A549 (cell line): ENCODE results near the gene ZNF521. TPM values are rescaled to one million over a fixed set of nuclear protein-coding genes. Genes with fewer than 3 reads are reported as not detected.

Experiments used
- ATAC-seq, 2 experiments: fragments of 200-7000 bp in 1 of 2; fragments of >200 bp in 1 of 2; cut with Nextera tagmentation in 1 of 2; cut with Tn5 transposase in 1 of 2; 3 replicates each; pipeline versions ENCODE4 v1.8.0 to v1.9.1; 2018 to 2020; ENCODE audit warnings: mild to moderate bottlenecking in 1 of 2, moderate library complexity in 1 of 2
- CTCF ChIA-PET: fragments of 300-600 bp; sonication (Branson Sonifier 250); formaldehyde crosslinking; extraction: SDS; loops from one replicate; lab custom pipeline; 2021; ENCODE audit warnings: antibody characterized with exemption, inconsistent platforms; lab: Yijun Ruan, JAX
- POLR2A ChIA-PET: fragments of 350-600 bp; formaldehyde crosslinking; extraction: SDS; loops from one replicate; lab custom pipeline; 2021; ENCODE audit warnings: antibody characterized with exemption, inconsistent platforms; lab: Yijun Ruan, JAX
- DNase-seq, 2 experiments: peaks; one replicate each; pipeline versions ENCODE4 v3.0.0 to v3.0.0-alpha.2; 2011 to 2016; ENCODE audit warnings: low read depth in 1 of 2, low spot score in 1 of 2
- FAIRE-seq: peaks from 2 replicates; lab custom pipeline; 2011; peaks lifted over from hg19 to GRCh38; lab: Jason Lieb, UNC
- H3K27ac ChIP-seq, 2 experiments: fragments of >200 bp; sonication (Bioruptor Twin); formaldehyde crosslinking; 3 replicates each; pipeline ENCODE4 v1.5.1; 2016 to 2017
- H3K4me1 ChIP-seq: fragments of >200 bp; sonication (Bioruptor Twin); formaldehyde crosslinking; 3 replicates; pipeline ENCODE4 v1.6.1; 2016
- H3K4me2 ChIP-seq: fragments of >200 bp; sonication (Bioruptor Twin); formaldehyde crosslinking; 3 replicates; pipeline ENCODE4 v1.6.1; 2016
- H3K4me3 ChIP-seq: fragments of >200 bp; sonication (Bioruptor Twin); formaldehyde crosslinking; 3 replicates; pipeline ENCODE4 v1.5.1; 2016
- H3K9me3 ChIP-seq: fragments of >200 bp; sonication (Bioruptor Twin); formaldehyde crosslinking; 3 replicates; pipeline ENCODE4 v1.6.1; 2016
- BCL3 ChIP-seq: fragments of >200 bp; sonication (Bioruptor Twin); formaldehyde crosslinking; IDR thresholded peaks from 3 replicates; pipeline ENCODE4 v1.6.1; 2016
- BHLHE40 ChIP-seq: IDR thresholded peaks from 2 replicates; pipeline ENCODE4 v1.6.1; 2012; ENCODE audit warnings: low read depth, low read length, inconsistent platforms
- CHD4 ChIP-seq: fragments of 200-600 bp; sonication (generic); IDR thresholded peaks from 2 replicates; pipeline ENCODE4 v1.6.1; 2016; ENCODE audit warnings: antibody characterized with exemption, mild to moderate bottlenecking, borderline replicate concordance
- ELK1 ChIP-seq: fragments of 150-350 bp; IDR thresholded peaks from 2 replicates; pipeline ENCODE4 v1.6.1; 2014; ENCODE audit warnings: low read depth, mild to moderate bottlenecking, low read length
- ESRRA ChIP-seq: fragments of 150-350 bp; IDR thresholded peaks from 2 replicates; pipeline ENCODE4 v1.6.1; 2014; ENCODE audit warnings: mild to moderate bottlenecking, low read length, borderline replicate concordance
- FOSB ChIP-seq: fragments of 250-450 bp; sonication (Bioruptor Pico); IDR thresholded peaks from 2 replicates; pipeline ENCODE4 v1.5.0; 2020; ENCODE audit warnings: mild to moderate bottlenecking, moderate library complexity
- FOXS1 ChIP-seq: fragments of 250-450 bp; sonication (Bioruptor Pico); IDR thresholded peaks from 2 replicates; pipeline ENCODE4 v1.5.0; 2020; ENCODE audit warnings: mild to moderate bottlenecking, moderate library complexity
- GATA3 ChIP-seq: IDR thresholded peaks from 2 replicates; pipeline ENCODE4 v1.6.1; 2012; ENCODE audit warnings: borderline replicate concordance
- HDAC2 ChIP-seq: fragments of 200-600 bp; sonication (generic); IDR thresholded peaks from 2 replicates; pipeline ENCODE4 v1.6.1; 2016
- HMGXB4 ChIP-seq: fragments of 250-450 bp; sonication (Bioruptor Pico); IDR thresholded peaks from 2 replicates; pipeline ENCODE4 v1.5.0; 2021; ENCODE audit warnings: mild to moderate bottlenecking, moderate library complexity, borderline replicate concordance
- HOXA7 ChIP-seq: fragments of 250-450 bp; sonication (Bioruptor Pico); IDR thresholded peaks from 2 replicates; pipeline ENCODE4 v1.5.0; 2020; ENCODE audit warnings: mild to moderate bottlenecking, moderate library complexity
- HOXB5 ChIP-seq: fragments of 250-450 bp; sonication (Bioruptor Pico); IDR thresholded peaks from 2 replicates; pipeline ENCODE4 v1.5.0; 2020; ENCODE audit warnings: mild to moderate bottlenecking, moderate library complexity
- JUNB ChIP-seq: fragments of >200 bp; sonication (Bioruptor Twin); formaldehyde crosslinking; IDR thresholded peaks from 2 replicates; pipeline ENCODE4 v1.6.1; 2016
- KDM1A ChIP-seq: fragments of 200-600 bp; sonication (generic); IDR thresholded peaks from 2 replicates; pipeline ENCODE4 v1.6.1; 2016; ENCODE audit warnings: low read depth, mild to moderate bottlenecking
- KDM5A ChIP-seq: fragments of 200-600 bp; sonication (generic); IDR thresholded peaks from 2 replicates; pipeline ENCODE4 v1.6.1; 2016; ENCODE audit warnings: antibody characterized with exemption, mild to moderate bottlenecking
- NR3C1 ChIP-seq: fragments of >200 bp; sonication (Bioruptor Twin); formaldehyde crosslinking; IDR thresholded peaks from 3 replicates; pipeline ENCODE4 v1.6.1; 2017
- RCOR1 ChIP-seq: fragments of 150-350 bp; IDR thresholded peaks from 2 replicates; pipeline ENCODE4 v1.6.1; 2014; ENCODE audit warnings: antibody characterized with exemption, low read length, low read depth
- RFX5 ChIP-seq: fragments of 450-650 bp; IDR thresholded peaks from 2 replicates; pipeline ENCODE4 v1.7.1; 2014; ENCODE audit warnings: antibody characterized with exemption, mild to moderate bottlenecking, moderate library complexity
- SMC3 ChIP-seq: fragments of >200 bp; sonication (Bioruptor Twin); formaldehyde crosslinking; IDR thresholded peaks from 3 replicates; pipeline ENCODE4 v1.6.1; 2018; ENCODE audit warnings: inconsistent platforms
- SREBF2 ChIP-seq: fragments of 450-650 bp; IDR thresholded peaks from 2 replicates; pipeline ENCODE4 v1.6.1; 2014; ENCODE audit warnings: mild to moderate bottlenecking, moderate library complexity
- ZC3H11A ChIP-seq: fragments of 450-650 bp; IDR thresholded peaks from 2 replicates; pipeline ENCODE4 v1.6.1; 2014; ENCODE audit warnings: antibody characterized with exemption, mild to moderate bottlenecking
- ZFP36 ChIP-seq: fragments of 450-650 bp; IDR thresholded peaks from 2 replicates; pipeline ENCODE4 v1.6.1; 2014; ENCODE audit warnings: borderline replicate concordance; ENCODE audit not compliant: partially characterized antibody
- WGBS: methylation state at CpG from one replicate; pipeline ENCODE4 v1.1.6; 2017; ENCODE audit errors: missing lambda C conversion rate; 5-methylcytosine and 5-hydroxymethylcytosine counted together
- polyA plus RNA-seq, 4 experiments: library from polyadenylated mRNA; depleted of rRNA in 3 of 4; stranded (reverse); fragments of >200 nt; fragmentation: RNase III in 1 of 4; extraction: RNeasy Plus Mini Kit Qiagen cat#74134 plus additional on column Dnase treatment in 1 of 4; gene quantifications; 2 replicates in 3 of 4; 3 replicates in 1 of 4; pipeline ENCODE4 v1.2.3, GENCODE V29; 2011 to 2017
- TF ChIP-seq, protein P1 (sequence below): fragments of >200 bp; sonication (Bioruptor Twin); formaldehyde crosslinking; IDR thresholded peaks from 2 replicates; pipeline ENCODE4 v1.6.1; 2016
- TF ChIP-seq, protein P2 (sequence below): fragments of 250-450 bp; sonication (Bioruptor Pico); IDR thresholded peaks from 2 replicates; pipeline ENCODE4 v1.5.0; 2020; ENCODE audit warnings: low read depth, mild to moderate bottlenecking, moderate library complexity
- TF ChIP-seq, protein P3 (sequence below): IDR thresholded peaks from 2 replicates; pipeline ENCODE4 v1.6.1; 2012
- TF ChIP-seq, protein P4 (sequence below): fragments of 450-650 bp; IDR thresholded peaks from 2 replicates; pipeline ENCODE4 v1.6.1; 2014; ENCODE audit warnings: antibody characterized with exemption

Gene ZNF521
- polyA plus RNA-seq, 2 of the 4 experiments (the other 2 are of a cell fraction) = not detected

GRCh38 chr18:25171334-25171733 is 180.6 kb downstream of the ZNF521 start:
- no peaks in the 10 kb centered on the region for H3K9me3 ChIP-seq
- H3K4me2 ChIP-seq = no peak overlapping the region
- WGBS = 13% methylated on average over 3 of the region's 3 CpGs
- no peak overlapping the region for H3K4me3 ChIP-seq
- POLR2A ChIA-PET = no interaction called here
- DNase-seq = no peak
- ATAC-seq = no peak
- H3K4me1 ChIP-seq = no peaks in the 10 kb centered on the region
- no peak overlapping the region for H3K27ac ChIP-seq
- CTCF ChIA-PET = no interaction called here
- FAIRE-seq = no peak
- no peak for TF ChIP-seq FOSB
- TF ChIP-seq, protein P1, sequence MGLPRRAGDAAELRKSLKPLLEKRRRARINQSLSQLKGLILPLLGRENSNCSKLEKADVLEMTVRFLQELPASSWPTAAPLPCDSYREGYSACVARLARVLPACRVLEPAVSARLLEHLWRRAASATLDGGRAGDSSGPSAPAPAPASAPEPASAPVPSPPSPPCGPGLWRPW = no peak
- TF ChIP-seq, protein P2, sequence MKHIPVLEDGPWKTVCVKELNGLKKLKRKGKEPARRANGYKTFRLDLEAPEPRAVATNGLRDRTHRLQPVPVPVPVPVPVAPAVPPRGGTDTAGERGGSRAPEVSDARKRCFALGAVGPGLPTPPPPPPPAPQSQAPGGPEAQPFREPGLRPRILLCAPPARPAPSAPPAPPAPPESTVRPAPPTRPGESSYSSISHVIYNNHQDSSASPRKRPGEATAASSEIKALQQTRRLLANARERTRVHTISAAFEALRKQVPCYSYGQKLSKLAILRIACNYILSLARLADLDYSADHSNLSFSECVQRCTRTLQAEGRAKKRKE (CRISPR knock-in tag) = no peak
- TF ChIP-seq HMGXB4 = no peak
- no peak for TF ChIP-seq JUNB
- no peak for TF ChIP-seq CHD4
- no peak for TF ChIP-seq RFX5
- no peak for TF ChIP-seq SMC3
- no peak for TF ChIP-seq ZC3H11A
- TF ChIP-seq HOXB5 (CRISPR knock-in tag) = no peak
- TF ChIP-seq RCOR1 = no peak
- no peak for TF ChIP-seq KDM1A
- TF ChIP-seq, protein P3, sequence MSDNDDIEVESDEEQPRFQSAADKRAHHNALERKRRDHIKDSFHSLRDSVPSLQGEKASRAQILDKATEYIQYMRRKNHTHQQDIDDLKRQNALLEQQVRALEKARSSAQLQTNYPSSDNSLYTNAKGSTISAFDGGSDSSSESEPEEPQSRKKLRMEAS = no peak
- TF ChIP-seq HDAC2 = no peak
- TF ChIP-seq KDM5A = no peak
- no peak for TF ChIP-seq FOXS1 (CRISPR knock-in tag)
- no peak for TF ChIP-seq ELK1
- no peak for TF ChIP-seq SREBF2
- TF ChIP-seq BCL3 = no peak
- no peak for TF ChIP-seq BHLHE40

- 57% methylated on average over 4 of the region's 4 CpGs for WGBS
- FAIRE-seq (no peak), ATAC-seq (no peak), DNase-seq (no peak)
- CTCF ChIA-PET = no interaction called here
- H3K4me1 ChIP-seq = no peaks in the 10 kb centered on the region
- no peak overlapping the region for H3K4me2 ChIP-seq
- no peak overlapping the region for H3K27ac ChIP-seq
- H3K9me3 ChIP-seq = no peaks in the 10 kb centered on the region
- TF ChIP-seq HMGXB4 (no peak), ZFP36 (no peak), ESRRA (no peak), RCOR1 (no peak), JUNB (no peak), GATA3 (no peak), NR3C1 (no peak), HOXA7 (no peak)
- TF ChIP-seq, protein P1 = no peak
- TF ChIP-seq, protein P4, sequence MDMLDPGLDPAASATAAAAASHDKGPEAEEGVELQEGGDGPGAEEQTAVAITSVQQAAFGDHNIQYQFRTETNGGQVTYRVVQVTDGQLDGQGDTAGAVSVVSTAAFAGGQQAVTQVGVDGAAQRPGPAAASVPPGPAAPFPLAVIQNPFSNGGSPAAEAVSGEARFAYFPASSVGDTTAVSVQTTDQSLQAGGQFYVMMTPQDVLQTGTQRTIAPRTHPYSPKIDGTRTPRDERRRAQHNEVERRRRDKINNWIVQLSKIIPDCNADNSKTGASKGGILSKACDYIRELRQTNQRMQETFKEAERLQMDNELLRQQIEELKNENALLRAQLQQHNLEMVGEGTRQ = no peak
- no peak overlapping the region for H3K4me3 ChIP-seq
- POLR2A ChIA-PET = no interaction called here
Observed at GRCh38 chr18:25170402-25170801, 181.6 kb downstream of the ZNF521 start.
